ENCODE data around the gene PEAR1.

The PEAR1 gene

DNA sequence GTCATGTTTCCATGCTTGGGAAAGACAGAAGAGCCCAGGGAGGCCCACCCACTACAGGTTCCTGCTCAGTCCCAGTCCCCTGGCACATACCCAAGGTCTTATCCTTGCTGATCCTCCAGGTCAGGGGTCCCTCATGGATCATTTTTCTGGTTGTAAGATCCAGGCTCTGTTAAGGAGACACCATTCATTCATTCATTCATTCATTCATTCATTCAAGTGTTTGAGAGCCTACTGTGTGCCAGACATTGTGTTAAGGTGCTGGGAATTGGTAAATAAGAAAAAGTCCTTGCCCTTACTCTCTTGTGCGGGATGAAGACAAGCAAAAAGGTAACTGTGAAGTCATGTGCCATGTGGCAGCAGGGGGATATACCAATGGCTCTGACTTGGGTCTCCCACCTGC is 50.8 kb downstream of the PEAR1 start:
- TF ChIP-seq, protein P1, sequence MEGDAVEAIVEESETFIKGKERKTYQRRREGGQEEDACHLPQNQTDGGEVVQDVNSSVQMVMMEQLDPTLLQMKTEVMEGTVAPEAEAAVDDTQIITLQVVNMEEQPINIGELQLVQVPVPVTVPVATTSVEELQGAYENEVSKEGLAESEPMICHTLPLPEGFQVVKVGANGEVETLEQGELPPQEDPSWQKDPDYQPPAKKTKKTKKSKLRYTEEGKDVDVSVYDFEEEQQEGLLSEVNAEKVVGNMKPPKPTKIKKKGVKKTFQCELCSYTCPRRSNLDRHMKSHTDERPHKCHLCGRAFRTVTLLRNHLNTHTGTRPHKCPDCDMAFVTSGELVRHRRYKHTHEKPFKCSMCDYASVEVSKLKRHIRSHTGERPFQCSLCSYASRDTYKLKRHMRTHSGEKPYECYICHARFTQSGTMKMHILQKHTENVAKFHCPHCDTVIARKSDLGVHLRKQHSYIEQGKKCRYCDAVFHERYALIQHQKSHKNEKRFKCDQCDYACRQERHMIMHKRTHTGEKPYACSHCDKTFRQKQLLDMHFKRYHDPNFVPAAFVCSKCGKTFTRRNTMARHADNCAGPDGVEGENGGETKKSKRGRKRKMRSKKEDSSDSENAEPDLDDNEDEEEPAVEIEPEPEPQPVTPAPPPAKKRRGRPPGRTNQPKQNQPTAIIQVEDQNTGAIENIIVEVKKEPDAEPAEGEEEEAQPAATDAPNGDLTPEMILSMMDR (IDR thresholded peaks at IDR 0.05; ENCODE audit: insufficient read depth, low read length) = no peak
- TF ChIP-seq, protein P2, sequence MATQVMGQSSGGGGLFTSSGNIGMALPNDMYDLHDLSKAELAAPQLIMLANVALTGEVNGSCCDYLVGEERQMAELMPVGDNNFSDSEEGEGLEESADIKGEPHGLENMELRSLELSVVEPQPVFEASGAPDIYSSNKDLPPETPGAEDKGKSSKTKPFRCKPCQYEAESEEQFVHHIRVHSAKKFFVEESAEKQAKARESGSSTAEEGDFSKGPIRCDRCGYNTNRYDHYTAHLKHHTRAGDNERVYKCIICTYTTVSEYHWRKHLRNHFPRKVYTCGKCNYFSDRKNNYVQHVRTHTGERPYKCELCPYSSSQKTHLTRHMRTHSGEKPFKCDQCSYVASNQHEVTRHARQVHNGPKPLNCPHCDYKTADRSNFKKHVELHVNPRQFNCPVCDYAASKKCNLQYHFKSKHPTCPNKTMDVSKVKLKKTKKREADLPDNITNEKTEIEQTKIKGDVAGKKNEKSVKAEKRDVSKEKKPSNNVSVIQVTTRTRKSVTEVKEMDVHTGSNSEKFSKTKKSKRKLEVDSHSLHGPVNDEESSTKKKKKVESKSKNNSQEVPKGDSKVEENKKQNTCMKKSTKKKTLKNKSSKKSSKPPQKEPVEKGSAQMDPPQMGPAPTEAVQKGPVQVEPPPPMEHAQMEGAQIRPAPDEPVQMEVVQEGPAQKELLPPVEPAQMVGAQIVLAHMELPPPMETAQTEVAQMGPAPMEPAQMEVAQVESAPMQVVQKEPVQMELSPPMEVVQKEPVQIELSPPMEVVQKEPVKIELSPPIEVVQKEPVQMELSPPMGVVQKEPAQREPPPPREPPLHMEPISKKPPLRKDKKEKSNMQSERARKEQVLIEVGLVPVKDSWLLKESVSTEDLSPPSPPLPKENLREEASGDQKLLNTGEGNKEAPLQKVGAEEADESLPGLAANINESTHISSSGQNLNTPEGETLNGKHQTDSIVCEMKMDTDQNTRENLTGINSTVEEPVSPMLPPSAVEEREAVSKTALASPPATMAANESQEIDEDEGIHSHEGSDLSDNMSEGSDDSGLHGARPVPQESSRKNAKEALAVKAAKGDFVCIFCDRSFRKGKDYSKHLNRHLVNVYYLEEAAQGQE (IDR thresholded peaks at IDR 0.05; ENCODE audit: insufficient replicate concordance, low read depth) = no peak
- no peak for TF ChIP-seq SPI1 (IDR thresholded peaks at IDR 0.05; ENCODE audit: borderline replicate concordance, low read depth)
- no peak for TF ChIP-seq GABPA (IDR thresholded peaks at IDR 0.05; ENCODE audit: low read depth)
- TF ChIP-seq POLR2AphosphoS5 (IDR thresholded peaks at IDR 0.05; ENCODE audit: low read depth) = no peak
- no peaks in the 10 kb centered on the region for H3K27me3 ChIP-seq (ENCODE audit: insufficient read depth, poor library complexity, severe bottlenecking)
- H3K4me3 ChIP-seq (replicated peaks; ENCODE audit: insufficient read depth, low read length) = no peak overlapping the region
- no peak overlapping the region for H3K27ac ChIP-seq (replicated peaks)
- no peak for DNase-seq (ENCODE audit: low read depth in 1 of 2, low spot score in 1 of 2)

DNA sequence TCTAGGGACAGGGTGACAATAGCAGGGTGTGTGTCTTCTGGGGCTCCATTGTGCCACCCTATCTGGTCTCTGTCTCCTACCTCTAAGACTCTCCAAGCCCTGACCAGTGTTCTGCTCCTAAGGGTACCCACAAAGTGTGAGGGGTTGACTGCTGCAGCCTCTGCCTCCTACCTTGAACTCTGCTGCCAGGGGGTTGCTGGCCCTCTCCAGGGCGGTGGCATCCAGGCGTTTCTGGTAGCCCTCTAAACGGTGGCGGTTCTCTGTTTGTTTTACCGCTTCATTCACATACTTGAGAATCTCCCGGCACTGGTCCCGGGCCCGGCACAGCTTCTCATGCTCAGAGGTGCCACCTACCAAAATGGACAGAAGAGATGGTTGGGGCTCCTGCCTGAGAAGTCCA is 51.3 kb downstream of the PEAR1 start:
- Histone ChIP-seq H3K27ac (replicated peaks) (no peak overlapping the region), H3K4me3 (replicated peaks; ENCODE audit: insufficient read depth, low read length) (no peak overlapping the region), H3K27me3 (ENCODE audit: insufficient read depth, poor library complexity, severe bottlenecking) (no peaks in the 10 kb centered on the region)
- no peak for TF ChIP-seq POLR2AphosphoS5 (IDR thresholded peaks at IDR 0.05; ENCODE audit: low read depth)
- TF ChIP-seq, protein P2 (IDR thresholded peaks at IDR 0.05; ENCODE audit: insufficient replicate concordance, low read depth) = no peak
- TF ChIP-seq GABPA (IDR thresholded peaks at IDR 0.05; ENCODE audit: low read depth) = no peak
- TF ChIP-seq SPI1 (IDR thresholded peaks at IDR 0.05; ENCODE audit: borderline replicate concordance, low read depth) = no peak
- no peak for DNase-seq (ENCODE audit: low read depth in 1 of 2, low spot score in 1 of 2)

DNA sequence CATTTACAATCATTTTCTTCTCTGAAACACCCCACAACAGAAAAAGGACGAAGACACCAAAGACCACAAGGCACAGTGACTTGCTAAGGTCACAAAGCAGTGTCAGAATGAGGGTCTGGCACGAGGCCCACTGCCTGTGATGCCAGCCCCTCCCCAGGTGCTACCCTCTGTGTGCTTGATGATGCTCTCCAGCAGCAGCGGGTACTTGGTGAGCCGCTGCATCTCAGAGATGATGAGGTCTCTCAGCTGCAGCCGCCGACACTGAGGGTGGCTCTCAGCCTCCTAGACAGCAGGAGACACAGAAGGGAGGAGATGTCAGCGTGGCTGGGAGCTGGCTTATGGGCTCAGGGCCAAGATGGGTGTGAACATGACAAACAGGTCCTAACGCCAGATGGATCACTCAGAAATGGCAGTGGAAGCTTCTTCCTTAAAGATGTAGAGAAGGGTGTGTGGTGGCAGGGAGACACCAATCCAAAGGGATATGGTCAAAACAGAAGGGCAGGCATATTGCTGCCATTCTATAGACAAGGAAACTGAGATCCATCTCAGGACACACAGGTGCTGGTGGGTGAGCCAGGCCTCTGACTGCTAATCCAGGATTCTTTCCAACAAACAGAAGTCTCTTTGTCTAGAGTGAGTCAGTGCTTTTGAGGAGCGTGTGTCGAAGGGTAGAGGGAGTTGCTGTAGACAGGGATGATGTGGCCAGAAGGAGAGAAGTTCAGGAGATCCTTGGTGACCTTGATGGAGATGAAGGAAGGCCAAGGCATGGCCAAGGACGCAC is 52.6 kb downstream of the PEAR1 start:
- TF ChIP-seq, protein P2 (IDR thresholded peaks at IDR 0.05; ENCODE audit: insufficient replicate concordance, low read depth) = no peak
- TF ChIP-seq POLR2AphosphoS5 (IDR thresholded peaks at IDR 0.05; ENCODE audit: low read depth) = no peak
- TF ChIP-seq, protein P1 (IDR thresholded peaks at IDR 0.05; ENCODE audit: insufficient read depth, low read length) = no peak
- no peak for TF ChIP-seq GABPA (IDR thresholded peaks at IDR 0.05; ENCODE audit: low read depth)
- TF ChIP-seq SPI1 (IDR thresholded peaks at IDR 0.05; ENCODE audit: borderline replicate concordance, low read depth) = no peak
- DNase-seq (ENCODE audit: low read depth in 1 of 2, low spot score in 1 of 2) = no peak
- no peak overlapping the region for H3K4me3 ChIP-seq (replicated peaks; ENCODE audit: insufficient read depth, low read length)
- no peak overlapping the region for H3K27ac ChIP-seq (replicated peaks)
- no peaks in the 10 kb centered on the region for H3K27me3 ChIP-seq (ENCODE audit: insufficient read depth, poor library complexity, severe bottlenecking)
